Measurements from ENCODE around the gene STOX2. TPM values are rescaled to one million over a fixed set of nuclear protein-coding genes. Genes with fewer than 3 reads are reported as not detected.

STOX2 gene
- total and polyA plus RNA-seq, 2 of the 8 experiments (the other 6 are each of a cell fraction or from before 2014, with no cell fraction given) = 5.5 to 20.0 TPM

DNA sequence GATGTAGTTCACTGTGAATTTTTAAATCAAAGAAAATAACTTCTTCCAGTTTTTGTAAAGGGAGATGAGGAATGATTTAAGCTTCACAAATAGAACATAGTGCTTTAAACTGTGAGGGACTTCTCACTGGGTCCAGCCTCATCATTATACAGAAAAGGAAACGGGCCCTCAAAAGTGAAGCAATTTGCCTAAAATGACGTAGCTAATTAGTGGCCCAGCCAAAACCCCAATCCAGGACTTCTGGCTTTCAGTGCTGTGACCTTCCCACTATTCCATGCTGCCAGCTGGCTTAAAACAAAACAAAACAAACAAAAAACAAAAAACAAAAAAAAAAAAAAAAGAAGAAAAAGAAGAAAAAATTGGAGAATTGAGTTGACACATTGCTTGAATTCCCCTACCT, 45.0 kb upstream of the STOX2 start:
- ChIA-PET CTCF (ENCODE audit: partially characterized antibody) (interaction anchor here (0.6 to 1.5 kb wide), 2 partner anchors 292 to 307 kb away, joined by 3 to 4 read pairs; no protein-coding TSS in a partner anchor), POLR2A (ENCODE audit: partially characterized antibody) (no interaction called here)
- WGBS, 2 experiments (ENCODE audit: extremely low coverage in 1 of 2, insufficient coverage in 1 of 2, insufficient read length in 1 of 2, insufficient replicate concordance in 2 of 2, low coverage in 1 of 2, low lambda C conversion rate in 2 of 2, missing lambda C conversion rate in 1 of 2) = 86% methylated on average over 2 of the region's 2 CpGs; no CpG with 5 or more reads in 1 of the 2 experiments
- Histone ChIP-seq H2AK5ac (ENCODE audit: low read depth, low read length) (no peak overlapping the region), H2BK5ac (ENCODE audit: low read depth, low read length) (no peak overlapping the region), H2AFZ (ENCODE audit: low read length) (no peak overlapping the region), H4K5ac (ENCODE audit: insufficient read length, low read depth, low read length) (no peak overlapping the region), H3K4me3 (ENCODE audit: extremely low read depth in 1 of 4, insufficient read depth in 2 of 4, low read depth in 3 of 4, low read length in 4 of 4) (no peak overlapping the region), H3K79me2 (ENCODE audit: control insufficient read depth in 1 of 2, insufficient read depth in 2 of 2, low read length in 2 of 2) (no peaks in the 10 kb centered on the region), H2BK120ac (replicated peaks; ENCODE audit: low read depth, low read length) (no peak overlapping the region), H3K4ac (replicated peaks; ENCODE audit: insufficient read length, low read depth, low read length) (no peak overlapping the region), H2BK20ac (ENCODE audit: low read length) (no peak overlapping the region), H3K4me2 (ENCODE audit: insufficient read depth in 1 of 2, low read depth in 2 of 2, low read length in 2 of 2) (no peak overlapping the region), H3K23me2 (ENCODE audit: low read depth, low read length) (no peaks in the 10 kb centered on the region), H3K18ac (ENCODE audit: extremely low read depth, low read length) (no peak overlapping the region), H3K14ac (ENCODE audit: insufficient read length) (no peak overlapping the region), H3K36me3 (ENCODE audit: control insufficient read depth in 2 of 4, insufficient read depth in 4 of 4, low read length in 3 of 4) (no peaks in the 10 kb centered on the region), H3K4me1 (replicated peaks in 1 of 4; ENCODE audit: control insufficient read depth in 3 of 4, insufficient read depth in 4 of 4, low read length in 3 of 4) (peaks cover 0 to 4% (median under 1%) of the 10 kb centered on the region in 4 experiments; a peak in 1 of 7 replicates), H4K8ac (ENCODE audit: extremely low read depth, insufficient read depth, low read length) (no peak overlapping the region), H4K20me1 (replicated peaks in 1 of 2; ENCODE audit: control insufficient read depth in 1 of 2, insufficient read depth in 2 of 2, low read length in 2 of 2) (no peaks in the 10 kb centered on the region), H2BK15ac (ENCODE audit: low read length) (no peak overlapping the region), H2BK12ac (ENCODE audit: low read depth, low read length) (no peak overlapping the region), H3K23ac (ENCODE audit: insufficient read length) (no peak overlapping the region), H3K56ac (replicated peaks; ENCODE audit: insufficient read length, low read depth, low read length) (no peak overlapping the region), H3K9me3 (ENCODE audit: insufficient read depth in 2 of 2, low read depth in 1 of 2, low read length in 1 of 2) (no peaks in the 10 kb centered on the region), H3K27me3 (replicated peaks in 1 of 4; ENCODE audit: control insufficient read depth in 3 of 4, extremely low read depth in 1 of 4, insufficient read depth in 3 of 4, low read length in 3 of 4) (no peaks in the 10 kb centered on the region; a peak in 1 of 7 replicates), H4K91ac (replicated peaks; ENCODE audit: insufficient read length, low read length) (no peak overlapping the region), H3K9ac (replicated peaks in 1 of 4; ENCODE audit: extremely low read depth in 1 of 4, low read depth in 3 of 4, low read length in 3 of 4) (no peak overlapping the region), H3K79me1 (ENCODE audit: low read depth, low read length) (no peaks in the 10 kb centered on the region), H3K27ac (ENCODE audit: low read depth, low read length) (no peak overlapping the region)
- DNase-seq (ENCODE audit: low read depth in 1 of 2, low spot score in 2 of 2) (no peak), FAIRE-seq (no peak)
- TF ChIP-seq SIRT6 (IDR thresholded peaks at IDR 0.05; ENCODE audit: low read length) = no peak
- no peak for TF ChIP-seq POLR2A (IDR thresholded peaks at IDR 0.05; ENCODE audit: control extremely low read depth in 1 of 2, low read depth in 2 of 2, low read length in 2 of 2)
- TF ChIP-seq SAP30 (IDR thresholded peaks at IDR 0.05; ENCODE audit: insufficient read depth, insufficient replicate concordance, low read length) = no peak
